MCF 10A (cell line): ENCODE data around the gene CCDC178. TPM values are rescaled to one million over a fixed set of nuclear protein-coding genes. Genes with fewer than 3 reads are reported as not detected.

Source experiments
- BruUV-seq: library from RNA; stranded (reverse); fragments of 400-500 nt; replicated peaks from 2 replicates; lab custom pipeline; 2021; lab: Mats Ljungman, UMichigan
- CTCF ChIA-PET: fragments of 300-600 bp; sonication (Branson Sonifier 250); formaldehyde crosslinking; extraction: SDS; loops from one replicate; lab custom pipeline; 2021; ENCODE audit warnings: antibody characterized with exemption, inconsistent platforms; lab: Yijun Ruan, JAX
- POLR2A ChIA-PET: fragments of 300-600, 350-650 bp; sonication (Branson Sonifier 250); formaldehyde crosslinking; extraction: SDS; loops from one replicate; lab custom pipeline; 2020; ENCODE audit warnings: antibody characterized with exemption, inconsistent platforms; lab: Yijun Ruan, JAX
- DNase-seq: peaks from one replicate; pipeline ENCODE4 v3.0.0-alpha.2; 2018; ENCODE audit not compliant: unreplicated experiment
- H3K27ac Mint-ChIP-seq: one replicate; pipeline ENCODE4 v1.8.0; 2022; ENCODE audit warnings: mild to moderate bottlenecking, low read depth, mixed read lengths; ENCODE audit not compliant: unreplicated experiment
- H3K27me3 Mint-ChIP-seq: one replicate; pipeline ENCODE4 v1.8.0; 2022; ENCODE audit warnings: mixed read lengths; ENCODE audit not compliant: insufficient read depth, unreplicated experiment
- H3K36me3 Mint-ChIP-seq: one replicate; pipeline ENCODE4 v1.8.0; 2022; ENCODE audit warnings: mild to moderate bottlenecking, moderate library complexity, mixed read lengths; ENCODE audit not compliant: insufficient read depth, unreplicated experiment
- H3K4me1 Mint-ChIP-seq: one replicate; pipeline ENCODE4 v1.8.0; 2022; ENCODE audit warnings: mixed read lengths; ENCODE audit not compliant: insufficient read depth, unreplicated experiment
- H3K4me3 Mint-ChIP-seq: one replicate; pipeline ENCODE4 v1.8.0; 2022; ENCODE audit warnings: mild to moderate bottlenecking, moderate library complexity, mixed read lengths; ENCODE audit not compliant: unreplicated experiment
- H3K9me3 Mint-ChIP-seq: one replicate; pipeline ENCODE4 v1.8.0; 2022; ENCODE audit warnings: mixed read lengths; ENCODE audit not compliant: unreplicated experiment
- CTCF ChIP-seq: fragments of 200-600 bp; IDR thresholded peaks from one replicate; pipeline ENCODE4 v1.8.0; 2022; ENCODE audit warnings: antibody characterized with exemption, mild to moderate bottlenecking; ENCODE audit not compliant: unreplicated experiment
- intact Hi-C: fragments of 100-400 bp; cut with micrococcal nuclease; formaldehyde crosslinking; loops from 2 replicates; pipeline ENCODE4 v1.14.1; 2022
- total RNA-seq: library from RNA; stranded (reverse); gene quantifications from 2 replicates; pipeline ENCODE4 v1.2.3, GENCODE V29; 2022

The CCDC178 gene
- total RNA-seq, 1 experiment from 2014 or later: 0.19 TPM

GRCh38 chr18:32896776-32897547 lies 543.6 kb downstream of the CCDC178 start:
- H3K27me3 Mint-ChIP-seq: no peaks in the 10 kb centered on the region
- DNase-seq: no peak
- H3K9me3 Mint-ChIP-seq: peaks cover 10% of the 10 kb centered on the region
- intact Hi-C loops: no loop called here
- CTCF ChIA-PET: interaction anchor here (0.6 to 1.5 kb wide), 5 partner anchors 12 to 1407 kb away, joined by 3 to 5 read pairs (median 3); no protein-coding TSS in a partner anchor
- no peaks in the 10 kb centered on the region for H3K36me3 Mint-ChIP-seq
- no peak overlapping the region for H3K4me3 Mint-ChIP-seq
- TF ChIP-seq CTCF: no peak
- no TSS peak for BruUV-seq
- POLR2A ChIA-PET: no interaction called here
- H3K27ac Mint-ChIP-seq: no peak overlapping the region
- no peaks in the 10 kb centered on the region for H3K4me1 Mint-ChIP-seq

GRCh38 chr18:32893915-32894314 lies 546.6 kb downstream of the CCDC178 start:
- H3K9me3 Mint-ChIP-seq: peaks cover 10% of the 10 kb centered on the region

GRCh38 chr18:32891797-32892196 lies 548.7 kb downstream of the CCDC178 start:
- BruUV-seq: no TSS peak
- CTCF ChIA-PET: interaction anchor here (0.6 kb wide), 3 partner anchors 98 to 628 kb away, joined by 3 read pairs; no protein-coding TSS in a partner anchor
- peaks cover 6% of the 10 kb centered on the region for H3K9me3 Mint-ChIP-seq
- POLR2A ChIA-PET: no interaction called here
- H3K4me1 Mint-ChIP-seq: no peaks in the 10 kb centered on the region
- no peak overlapping the region for H3K27ac Mint-ChIP-seq
- TF ChIP-seq CTCF: no peak
- H3K4me3 Mint-ChIP-seq: no peak overlapping the region
- H3K36me3 Mint-ChIP-seq: no peaks in the 10 kb centered on the region
- DNase-seq: no peak
- intact Hi-C loops: no loop called here
- H3K27me3 Mint-ChIP-seq: no peaks in the 10 kb centered on the region

More at GRCh38 chr18:32893915-32894314, 546.6 kb downstream of the CCDC178 start:
- Mint-ChIP-seq H3K27me3 (no peaks in the 10 kb centered on the region), H3K36me3 (no peaks in the 10 kb centered on the region), H3K27ac (no peak overlapping the region), H3K4me3 (no peak overlapping the region), H3K4me1 (no peaks in the 10 kb centered on the region)
- peak; percentile 16 for TF ChIP-seq CTCF
- POLR2A ChIA-PET: interaction anchor here (0.7 kb wide), 1 partner anchor 160 kb away, joined by 3 read pairs; no protein-coding TSS in a partner anchor
- intact Hi-C loops: no loop called here
- CTCF ChIA-PET: interaction anchor here (0.6 to 0.9 kb wide), 2 partner anchors 36 to 40 kb away, joined by 3 read pairs; no protein-coding TSS in a partner anchor
- DNase-seq: peak; percentile 20
- no TSS peak for BruUV-seq

- CTCF ChIA-PET: no interaction called here
- DNase-seq: no peak
- no peak overlapping the region for H3K4me3 Mint-ChIP-seq
- intact Hi-C loops: no loop called here
- H3K36me3 Mint-ChIP-seq: no peaks in the 10 kb centered on the region
- H3K27me3 Mint-ChIP-seq: no peaks in the 10 kb centered on the region
- POLR2A ChIA-PET: no interaction called here
- H3K9me3 Mint-ChIP-seq: no peaks in the 10 kb centered on the region
- no peak for TF ChIP-seq CTCF
- no TSS peak for BruUV-seq
- H3K27ac Mint-ChIP-seq: no peak overlapping the region
- no peaks in the 10 kb centered on the region for H3K4me1 Mint-ChIP-seq
Observed at GRCh38 chr18:32891130-32891529, 549.4 kb downstream of the CCDC178 start.
